ENCODE measurements around the gene RPL22L1. TPM values are rescaled to one million over a fixed set of nuclear protein-coding genes. Genes with fewer than 3 reads are reported as not detected.
"Not testable (repeated sequence)": the region's sequence is repeated elsewhere in the genome, so short reads cannot be mapped to it uniquely, and the experiment has no call there.

The RPL22L1 gene
- total RNA-seq, 1 experiment from 2014 or later = 409 TPM

GRCh38 chr3:170817471-170817870 is 52.5 kb downstream of the RPL22L1 start:
- BruUV-seq (replicated peaks); H3K27ac Mint-ChIP-seq (ENCODE audit: low read depth, unreplicated experiment); H3K36me3 Mint-ChIP-seq (ENCODE audit: insufficient read depth, unreplicated experiment); intact Hi-C loops (cut with micrococcal nuclease); H3K27me3 Mint-ChIP-seq (ENCODE audit: insufficient read depth, unreplicated experiment); DNase-seq (ENCODE audit: unreplicated experiment); H3K4me1 Mint-ChIP-seq (ENCODE audit: insufficient read depth, unreplicated experiment); H3K4me3 Mint-ChIP-seq (ENCODE audit: unreplicated experiment); H3K9me3 Mint-ChIP-seq (ENCODE audit: unreplicated experiment): not testable (repeated sequence)
- ChIA-PET POLR2A (interaction anchor here (0.8 kb wide), 1 partner anchor 10 kb away, joined by 3 read pairs; no protein-coding TSS in a partner anchor), CTCF (interaction anchor here (0.6 to 2.4 kb wide), 6 partner anchors 14 to 629 kb away, joined by 3 to 7 read pairs (median 3); no protein-coding TSS in a partner anchor)

GRCh38 chr3:170816841-170817240 is 53.2 kb downstream of the RPL22L1 start:
- ChIA-PET CTCF (interaction anchor here (0.6 to 2.4 kb wide), 4 partner anchors 32 to 628 kb away, joined by 3 to 7 read pairs (median 4); no protein-coding TSS in a partner anchor), POLR2A (interaction anchor here (0.8 kb wide), 1 partner anchor 10 kb away, joined by 3 read pairs; no protein-coding TSS in a partner anchor)
- H3K4me1 Mint-ChIP-seq (ENCODE audit: insufficient read depth, unreplicated experiment) = peaks cover 9% of the 10 kb centered on the region
- H3K9me3 Mint-ChIP-seq (ENCODE audit: unreplicated experiment) = no peaks in the 10 kb centered on the region
- H3K27ac Mint-ChIP-seq (ENCODE audit: low read depth, unreplicated experiment) = no peak overlapping the region
- no peak for TF ChIP-seq CTCF (IDR thresholded peaks at IDR 0.05; ENCODE audit: unreplicated experiment)
- H3K36me3 Mint-ChIP-seq (ENCODE audit: insufficient read depth, unreplicated experiment) = no peaks in the 10 kb centered on the region
- BruUV-seq (replicated peaks) = no TSS peak
- no peak for DNase-seq (ENCODE audit: unreplicated experiment)
- intact Hi-C loops (cut with micrococcal nuclease) = no loop called here
- H3K4me3 Mint-ChIP-seq (ENCODE audit: unreplicated experiment) = no peak overlapping the region
- peaks cover 1% of the 10 kb centered on the region for H3K27me3 Mint-ChIP-seq (ENCODE audit: insufficient read depth, unreplicated experiment)

- Mint-ChIP-seq H3K4me1 (ENCODE audit: insufficient read depth, unreplicated experiment) (peaks cover 14% of the 10 kb centered on the region), H3K27me3 (ENCODE audit: insufficient read depth, unreplicated experiment) (no peaks in the 10 kb centered on the region), H3K27ac (ENCODE audit: low read depth, unreplicated experiment) (no peak overlapping the region), H3K36me3 (ENCODE audit: insufficient read depth, unreplicated experiment) (no peaks in the 10 kb centered on the region), H3K4me3 (ENCODE audit: unreplicated experiment) (no peak overlapping the region), H3K9me3 (ENCODE audit: unreplicated experiment) (no peaks in the 10 kb centered on the region)
- BruUV-seq (replicated peaks) = no TSS peak
- intact Hi-C loops (cut with micrococcal nuclease) = no loop called here
- ChIA-PET POLR2A (no interaction called here), CTCF (interaction anchor here (2.4 kb wide), 1 partner anchor 402 kb away, joined by 7 read pairs; no protein-coding TSS in a partner anchor)
- no peak for TF ChIP-seq CTCF (IDR thresholded peaks at IDR 0.05; ENCODE audit: unreplicated experiment)
- DNase-seq (ENCODE audit: unreplicated experiment) = no peak
Measured at GRCh38 chr3:170816341-170816740, 53.7 kb downstream of the RPL22L1 start.

DNA sequence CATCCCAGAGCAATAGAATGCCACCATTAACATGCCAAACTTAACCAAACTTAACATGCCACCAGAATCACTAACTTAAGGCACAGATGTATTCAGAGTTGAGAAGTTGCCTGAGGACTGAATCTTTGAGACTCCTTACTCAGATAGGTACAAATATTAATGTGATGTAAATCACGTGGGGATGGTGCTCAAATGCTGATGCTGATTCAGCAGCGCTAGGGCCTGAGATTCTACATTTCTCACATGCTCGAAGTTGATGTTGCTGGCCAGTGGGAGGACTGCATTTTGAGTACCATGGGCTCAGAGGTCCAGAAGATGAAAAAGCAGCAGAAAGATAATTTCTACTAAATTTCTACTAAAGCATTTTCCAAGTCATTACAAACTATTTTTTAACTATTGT is 54.1 kb downstream of the RPL22L1 start:
- BruUV-seq (replicated peaks) = no TSS peak
- no peak for TF ChIP-seq CTCF (IDR thresholded peaks at IDR 0.05; ENCODE audit: unreplicated experiment)
- POLR2A ChIA-PET = no interaction called here
- no peaks in the 10 kb centered on the region for H3K36me3 Mint-ChIP-seq (ENCODE audit: insufficient read depth, unreplicated experiment)
- H3K27ac Mint-ChIP-seq (ENCODE audit: low read depth, unreplicated experiment) = no peak overlapping the region
- no peak overlapping the region for H3K4me3 Mint-ChIP-seq (ENCODE audit: unreplicated experiment)
- CTCF ChIA-PET = interaction anchor here (0.8 to 7.8 kb wide), 5 partner anchors 11 to 402 kb away, joined by 3 to 435 read pairs (median 55); partner anchors contain the start of gene CLDN11
- H3K4me1 Mint-ChIP-seq (ENCODE audit: insufficient read depth, unreplicated experiment) = peaks cover 18% of the 10 kb centered on the region
- H3K27me3 Mint-ChIP-seq (ENCODE audit: insufficient read depth, unreplicated experiment) = no peaks in the 10 kb centered on the region
- intact Hi-C loops (cut with micrococcal nuclease) = no loop called here
- no peaks in the 10 kb centered on the region for H3K9me3 Mint-ChIP-seq (ENCODE audit: unreplicated experiment)
- no peak for DNase-seq (ENCODE audit: unreplicated experiment)

All from MCF 10A (cell line).